Measurements from ENCODE around the gene AGGF1.
"Not testable (repeated sequence)": the region's sequence is repeated elsewhere in the genome, so short reads cannot be mapped to it uniquely, and the experiment has no call there.

Gene AGGF1

GRCh38 chr5:77073667-77074066 is 43.5 kb downstream of the AGGF1 start:
- H3K4me3 ChIP-seq (ENCODE audit: low read length), result no peak overlapping the region
- H3K9me3 ChIP-seq (ENCODE audit: control insufficient read depth, low read depth, low read length), result no peaks in the 10 kb centered on the region
- H3K4me1 ChIP-seq (ENCODE audit: control insufficient read depth, low read depth, low read length), result peaks cover 5% of the 10 kb centered on the region
- H3K36me3 ChIP-seq (ENCODE audit: control insufficient read depth, low read depth, low read length), result no peaks in the 10 kb centered on the region
- H3K9ac ChIP-seq (ENCODE audit: low read length), result no peak overlapping the region
- peaks cover 19% of the 10 kb centered on the region for H3K27me3 ChIP-seq (ENCODE audit: control insufficient read depth, insufficient read depth, low read length)
- H3K27ac ChIP-seq (ENCODE audit: low read length), result no peak overlapping the region

- no peaks in the 10 kb centered on the region for H3K9me3 ChIP-seq (ENCODE audit: control insufficient read depth, low read depth, low read length)
- H3K4me3 ChIP-seq (ENCODE audit: low read length), result no peak overlapping the region
- H3K4me1 ChIP-seq (ENCODE audit: control insufficient read depth, low read depth, low read length), result peaks cover 5% of the 10 kb centered on the region
- H3K27ac ChIP-seq (ENCODE audit: low read length), result no peak overlapping the region
- no peaks in the 10 kb centered on the region for H3K36me3 ChIP-seq (ENCODE audit: control insufficient read depth, low read depth, low read length)
- peaks cover 21% of the 10 kb centered on the region for H3K27me3 ChIP-seq (ENCODE audit: control insufficient read depth, insufficient read depth, low read length)
- no peak overlapping the region for H3K9ac ChIP-seq (ENCODE audit: low read length)
Observed at GRCh38 chr5:77074745-77075144, 44.5 kb downstream of the AGGF1 start.

- Histone ChIP-seq H3K4me1 (ENCODE audit: control insufficient read depth, low read depth, low read length) (peaks cover 5% of the 10 kb centered on the region), H3K36me3 (ENCODE audit: control insufficient read depth, low read depth, low read length) (no peaks in the 10 kb centered on the region), H3K4me3 (ENCODE audit: low read length) (peak overlapping the region; percentile 59), H3K9ac (ENCODE audit: low read length) (no peak overlapping the region), H3K27ac (ENCODE audit: low read length) (no peak overlapping the region), H3K9me3 (ENCODE audit: control insufficient read depth, low read depth, low read length) (no peaks in the 10 kb centered on the region), H3K27me3 (ENCODE audit: control insufficient read depth, insufficient read depth, low read length) (peaks cover 21% of the 10 kb centered on the region)
Observed at GRCh38 chr5:77076961-77077828, 47.0 kb downstream of the AGGF1 start.

GRCh38 chr5:77077829-77078176 is 47.6 kb downstream of the AGGF1 start:
- no peak overlapping the region for H3K27ac ChIP-seq (ENCODE audit: low read length)
- no peaks in the 10 kb centered on the region for H3K9me3 ChIP-seq (ENCODE audit: control insufficient read depth, low read depth, low read length)
- peaks cover 21% of the 10 kb centered on the region for H3K27me3 ChIP-seq (ENCODE audit: control insufficient read depth, insufficient read depth, low read length)
- H3K4me3 ChIP-seq (ENCODE audit: low read length), result peak overlapping the region; percentile 54
- H3K9ac ChIP-seq (ENCODE audit: low read length), result no peak overlapping the region
- H3K36me3 ChIP-seq (ENCODE audit: control insufficient read depth, low read depth, low read length), result no peaks in the 10 kb centered on the region
- peaks cover 5% of the 10 kb centered on the region for H3K4me1 ChIP-seq (ENCODE audit: control insufficient read depth, low read depth, low read length)

GRCh38 chr5:77080479-77080878 is 50.3 kb downstream of the AGGF1 start:
- not testable (repeated sequence) for H3K4me1 ChIP-seq (ENCODE audit: control insufficient read depth, low read depth, low read length); H3K36me3 ChIP-seq (ENCODE audit: control insufficient read depth, low read depth, low read length)

GRCh38 chr5:77080905-77081304 is 50.7 kb downstream of the AGGF1 start:
- Histone ChIP-seq H3K4me3 (ENCODE audit: low read length) (no peak overlapping the region), H3K36me3 (ENCODE audit: control insufficient read depth, low read depth, low read length) (no peaks in the 10 kb centered on the region), H3K27ac (ENCODE audit: low read length) (no peak overlapping the region), H3K9ac (ENCODE audit: low read length) (no peak overlapping the region), H3K27me3 (ENCODE audit: control insufficient read depth, insufficient read depth, low read length) (peaks cover 21% of the 10 kb centered on the region), H3K9me3 (ENCODE audit: control insufficient read depth, low read depth, low read length) (no peaks in the 10 kb centered on the region), H3K4me1 (ENCODE audit: control insufficient read depth, low read depth, low read length) (peaks cover 9% of the 10 kb centered on the region)

More at GRCh38 chr5:77080479-77080878, 50.3 kb downstream of the AGGF1 start:
- peaks cover 21% of the 10 kb centered on the region for H3K27me3 ChIP-seq (ENCODE audit: control insufficient read depth, insufficient read depth, low read length)
- H3K9ac ChIP-seq (ENCODE audit: low read length); H3K4me3 ChIP-seq (ENCODE audit: low read length); H3K9me3 ChIP-seq (ENCODE audit: control insufficient read depth, low read depth, low read length); H3K27ac ChIP-seq (ENCODE audit: low read length): not testable (repeated sequence)

GRCh38 chr5:77082280-77082679 is 52.1 kb downstream of the AGGF1 start:
- Histone ChIP-seq H3K4me3 (ENCODE audit: low read length) (no peak overlapping the region), H3K36me3 (ENCODE audit: control insufficient read depth, low read depth, low read length) (no peaks in the 10 kb centered on the region), H3K9me3 (ENCODE audit: control insufficient read depth, low read depth, low read length) (no peaks in the 10 kb centered on the region), H3K27ac (ENCODE audit: low read length) (no peak overlapping the region), H3K4me1 (ENCODE audit: control insufficient read depth, low read depth, low read length) (peaks cover 13% of the 10 kb centered on the region), H3K27me3 (ENCODE audit: control insufficient read depth, insufficient read depth, low read length) (peaks cover 11% of the 10 kb centered on the region), H3K9ac (ENCODE audit: low read length) (no peak overlapping the region)

GRCh38 chr5:77083088-77083487 is 52.9 kb downstream of the AGGF1 start:
- Histone ChIP-seq H3K9ac (ENCODE audit: low read length) (no peak overlapping the region), H3K9me3 (ENCODE audit: control insufficient read depth, low read depth, low read length) (no peaks in the 10 kb centered on the region), H3K4me3 (ENCODE audit: low read length) (no peak overlapping the region), H3K36me3 (ENCODE audit: control insufficient read depth, low read depth, low read length) (no peaks in the 10 kb centered on the region), H3K27ac (ENCODE audit: low read length) (no peak overlapping the region), H3K4me1 (ENCODE audit: control insufficient read depth, low read depth, low read length) (peaks cover 17% of the 10 kb centered on the region), H3K27me3 (ENCODE audit: control insufficient read depth, insufficient read depth, low read length) (peaks cover 8% of the 10 kb centered on the region)

- Histone ChIP-seq H3K27ac (ENCODE audit: low read length) (peak overlapping the region; percentile 79), H3K9me3 (ENCODE audit: control insufficient read depth, low read depth, low read length) (no peaks in the 10 kb centered on the region), H3K9ac (ENCODE audit: low read length) (peak overlapping the region; percentile 91), H3K4me3 (ENCODE audit: low read length) (peak overlapping the region; percentile 71), H3K27me3 (ENCODE audit: control insufficient read depth, insufficient read depth, low read length) (no peaks in the 10 kb centered on the region), H3K4me1 (ENCODE audit: control insufficient read depth, low read depth, low read length) (peaks cover 17% of the 10 kb centered on the region), H3K36me3 (ENCODE audit: control insufficient read depth, low read depth, low read length) (no peaks in the 10 kb centered on the region)
Observed at GRCh38 chr5:77086368-77086688, 56.1 kb downstream of the AGGF1 start.

- peak within 1 kb of the TSS; percentile 71 for H3K4me3 ChIP-seq (ENCODE audit: low read length)
- peak within 1 kb of the TSS; percentile 91 for H3K9ac ChIP-seq (ENCODE audit: low read length)
- peak within 1 kb of the TSS; percentile 79 for H3K27ac ChIP-seq (ENCODE audit: low read length)
- H3K36me3 ChIP-seq (ENCODE audit: control insufficient read depth, low read depth, low read length), result no peaks in the 10 kb centered on the region
- peaks cover 17% of the 10 kb centered on the region for H3K4me1 ChIP-seq (ENCODE audit: control insufficient read depth, low read depth, low read length)
- H3K9me3 ChIP-seq (ENCODE audit: control insufficient read depth, low read depth, low read length), result no peaks in the 10 kb centered on the region
- no peaks in the 10 kb centered on the region for H3K27me3 ChIP-seq (ENCODE audit: control insufficient read depth, insufficient read depth, low read length)
Observed at GRCh38 chr5:77086689-77087483, 56.7 kb downstream of the AGGF1 start, which contains the start of gene ZBED3. Gene ZBED3, minus strand, starts transcription at chr5:77087285. Its CDS starts 9,407 bp downstream, at chr5:77077878.

GRCh38 chr5:77087484-77088261 is 57.5 kb downstream of the AGGF1 start:
- H3K27me3 ChIP-seq (ENCODE audit: control insufficient read depth, insufficient read depth, low read length), result no peaks in the 10 kb centered on the region
- H3K9me3 ChIP-seq (ENCODE audit: control insufficient read depth, low read depth, low read length), result no peaks in the 10 kb centered on the region
- peak overlapping the region; percentile 91 for H3K9ac ChIP-seq (ENCODE audit: low read length)
- H3K27ac ChIP-seq (ENCODE audit: low read length), result peak overlapping the region; percentile 79
- H3K4me3 ChIP-seq (ENCODE audit: low read length), result peak overlapping the region; percentile 71
- H3K4me1 ChIP-seq (ENCODE audit: control insufficient read depth, low read depth, low read length), result peaks cover 17% of the 10 kb centered on the region
- H3K36me3 ChIP-seq (ENCODE audit: control insufficient read depth, low read depth, low read length), result no peaks in the 10 kb centered on the region

Measured in iPS-18a (cell line).